DOHH2 (cell line): ENCODE data around the gene STARD3.
A peak's percentile ranks its signal among the peaks of the same experiment; 100 is the strongest.

Experiments
- CTCF ChIP-seq: fragments of 200-600 bp; sonication (generic); IDR thresholded peaks from one replicate; pipeline ENCODE4 v1.5.1; 2014; ENCODE audit warnings: antibody characterized with exemption, mild to moderate bottlenecking, low read depth, low read length; ENCODE audit not compliant: poor library complexity, severe bottlenecking
- EZH2phosphoT487 ChIP-seq: fragments of 200-600 bp; sonication (generic); IDR thresholded peaks from 2 replicates; pipeline ENCODE4 v1.6.1; 2017; ENCODE audit warnings: borderline replicate concordance, mild to moderate bottlenecking, antibody characterized with exemption, low read length, moderate library complexity, mixed read lengths

DNA sequence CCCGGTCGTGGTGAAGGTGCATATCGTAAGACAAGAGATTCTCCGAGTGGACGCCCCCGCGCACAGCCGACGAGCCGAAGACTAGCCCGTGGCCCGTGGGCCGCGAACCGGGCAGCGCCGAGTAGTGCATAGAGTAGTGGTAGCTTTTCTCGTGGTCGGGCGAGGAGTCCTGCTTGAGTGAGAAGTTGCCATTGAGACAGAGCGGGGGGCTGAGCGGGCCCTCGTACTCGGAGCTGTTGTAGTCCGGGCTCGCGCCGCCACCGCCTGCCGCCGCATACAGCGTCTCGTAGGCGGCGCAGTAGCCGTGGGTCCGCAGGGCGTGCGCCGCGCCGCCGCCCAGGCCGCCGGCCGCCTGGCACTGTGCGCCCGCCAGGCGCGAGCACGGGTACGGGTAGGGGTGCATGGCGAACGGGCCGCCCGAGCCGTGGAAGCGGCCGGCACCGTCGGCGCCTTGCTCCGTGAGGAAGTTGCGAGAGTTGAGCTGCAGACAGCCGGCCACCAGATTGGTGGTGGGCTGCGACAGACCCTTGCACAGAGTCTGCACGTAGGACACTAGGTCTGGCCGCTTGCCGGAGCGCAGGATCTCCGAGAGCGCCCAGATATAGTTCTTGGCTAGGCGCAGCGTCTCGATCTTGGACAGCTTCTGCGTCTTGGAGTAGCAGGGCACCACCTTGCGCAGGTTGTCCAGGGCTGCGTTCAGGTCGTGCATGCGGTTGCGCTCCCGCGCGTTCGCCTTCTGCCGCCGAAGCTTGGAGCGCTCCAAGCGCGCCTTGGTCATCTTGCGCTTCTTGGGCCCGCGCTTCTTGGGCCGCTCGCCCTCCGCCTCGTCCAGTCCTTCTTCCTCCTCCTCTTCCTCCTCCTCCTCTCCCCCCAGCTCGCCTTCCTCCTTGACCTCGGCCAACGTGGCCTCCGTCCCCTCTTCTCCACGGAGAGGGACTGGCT is 31.2 kb upstream of the STARD3 start:
- TF ChIP-seq CTCF (no peak), EZH2phosphoT487 (peak; percentile 75; the same call in 1 of the 2 replicates)
